ENCODE data around the gene FRMD4A. TPM values are rescaled to one million over a fixed set of nuclear protein-coding genes. Genes with fewer than 3 reads are reported as not detected.

FRMD4A gene
- total RNA-seq, 4 donors from 2014 or later: 4.4 to 7.1 (median 5.2) TPM

DNA sequence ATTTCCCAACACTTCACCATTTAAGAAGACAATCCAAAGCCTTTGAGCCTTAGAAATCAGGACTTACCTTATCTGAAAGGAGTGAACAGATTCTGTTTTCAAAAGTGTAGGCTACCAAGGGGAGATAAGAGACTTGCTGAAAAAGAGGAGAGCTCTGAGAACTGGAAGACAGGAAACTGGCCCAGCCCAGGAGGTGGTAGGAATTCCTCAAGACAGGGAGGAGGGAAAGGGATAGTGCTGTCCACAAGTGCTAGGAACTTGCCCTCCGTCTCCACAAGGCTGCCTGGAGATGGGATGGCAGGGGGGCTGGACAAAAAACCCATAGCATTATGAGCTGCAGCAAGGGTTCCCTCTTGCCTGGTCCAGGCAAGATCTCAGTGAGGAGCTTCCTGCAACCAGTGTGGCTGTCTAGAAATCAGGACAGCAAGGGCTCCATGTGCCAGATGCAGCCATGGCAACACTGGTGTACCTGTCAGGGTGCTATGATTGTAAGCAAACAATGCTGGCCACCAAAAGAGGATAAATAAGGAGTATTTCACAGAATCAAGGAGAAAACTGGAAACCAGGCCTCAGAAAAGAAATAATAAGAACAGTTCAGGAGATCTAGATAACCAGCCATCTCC lies 22.7 kb upstream of the FRMD4A start:
- Histone ChIP-seq H3K9me3 (no peaks in the 10 kb centered on the region), H3K4me1 (no peaks in the 10 kb centered on the region), H3K4me3 (no peak overlapping the region), H3K27ac (no peak overlapping the region), H3K27me3 (no peaks in the 10 kb centered on the region), H3K36me3 (no peaks in the 10 kb centered on the region)
- TF ChIP-seq, protein P1, sequence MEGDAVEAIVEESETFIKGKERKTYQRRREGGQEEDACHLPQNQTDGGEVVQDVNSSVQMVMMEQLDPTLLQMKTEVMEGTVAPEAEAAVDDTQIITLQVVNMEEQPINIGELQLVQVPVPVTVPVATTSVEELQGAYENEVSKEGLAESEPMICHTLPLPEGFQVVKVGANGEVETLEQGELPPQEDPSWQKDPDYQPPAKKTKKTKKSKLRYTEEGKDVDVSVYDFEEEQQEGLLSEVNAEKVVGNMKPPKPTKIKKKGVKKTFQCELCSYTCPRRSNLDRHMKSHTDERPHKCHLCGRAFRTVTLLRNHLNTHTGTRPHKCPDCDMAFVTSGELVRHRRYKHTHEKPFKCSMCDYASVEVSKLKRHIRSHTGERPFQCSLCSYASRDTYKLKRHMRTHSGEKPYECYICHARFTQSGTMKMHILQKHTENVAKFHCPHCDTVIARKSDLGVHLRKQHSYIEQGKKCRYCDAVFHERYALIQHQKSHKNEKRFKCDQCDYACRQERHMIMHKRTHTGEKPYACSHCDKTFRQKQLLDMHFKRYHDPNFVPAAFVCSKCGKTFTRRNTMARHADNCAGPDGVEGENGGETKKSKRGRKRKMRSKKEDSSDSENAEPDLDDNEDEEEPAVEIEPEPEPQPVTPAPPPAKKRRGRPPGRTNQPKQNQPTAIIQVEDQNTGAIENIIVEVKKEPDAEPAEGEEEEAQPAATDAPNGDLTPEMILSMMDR (IDR thresholded peaks at IDR 0.05 in 4 of 5, conservative IDR thresholded peaks at IDR 0.05 in 1 of 5): no peak
- no peak for TF ChIP-seq POLR2A (IDR thresholded peaks at IDR 0.05)
- in situ Hi-C loops (cut with MboI; ENCODE audit: low sequenced_read_pairs in 4 of 4) (no loop called here), intact Hi-C loops (cut with DNase I; ENCODE audit: low total_unique reads) (no loop called here)
- ATAC-seq: no peak
- DNase-seq: no peak

DNA sequence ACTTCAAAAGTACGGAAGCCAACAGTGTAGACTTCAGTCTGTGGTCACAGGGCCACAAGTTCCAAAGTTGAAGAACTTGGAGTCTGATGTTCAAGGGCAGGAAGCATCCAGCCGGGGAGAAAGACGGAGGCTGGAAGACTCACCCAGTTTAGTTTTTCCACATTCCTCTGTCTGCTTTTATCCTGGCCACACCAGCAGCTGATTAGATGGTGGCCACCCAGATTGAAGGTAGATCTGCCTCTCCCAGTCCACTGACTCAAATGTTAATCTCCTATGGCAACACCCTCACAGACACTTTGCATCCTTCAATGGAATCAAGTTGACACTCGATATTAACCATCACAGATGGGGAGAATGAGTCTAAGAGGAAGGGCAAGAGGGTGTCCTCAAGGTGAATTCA lies 19.3 kb upstream of the FRMD4A start:
- no peak overlapping the region for H3K4me3 ChIP-seq
- no peak overlapping the region for H3K27ac ChIP-seq
- H3K4me1 ChIP-seq: no peaks in the 10 kb centered on the region
- no peaks in the 10 kb centered on the region for H3K27me3 ChIP-seq
- ATAC-seq (no peak), DNase-seq (no peak)
- intact Hi-C loops (cut with DNase I; ENCODE audit: low total_unique reads) (no loop called here), in situ Hi-C loops (cut with MboI; ENCODE audit: low sequenced_read_pairs in 4 of 4) (no loop called here)
- no peaks in the 10 kb centered on the region for H3K9me3 ChIP-seq
- TF ChIP-seq, protein P1 (IDR thresholded peaks at IDR 0.05 in 4 of 5, conservative IDR thresholded peaks at IDR 0.05 in 1 of 5): no peak
- TF ChIP-seq POLR2A (IDR thresholded peaks at IDR 0.05): no peak
- H3K36me3 ChIP-seq: no peaks in the 10 kb centered on the region

DNA sequence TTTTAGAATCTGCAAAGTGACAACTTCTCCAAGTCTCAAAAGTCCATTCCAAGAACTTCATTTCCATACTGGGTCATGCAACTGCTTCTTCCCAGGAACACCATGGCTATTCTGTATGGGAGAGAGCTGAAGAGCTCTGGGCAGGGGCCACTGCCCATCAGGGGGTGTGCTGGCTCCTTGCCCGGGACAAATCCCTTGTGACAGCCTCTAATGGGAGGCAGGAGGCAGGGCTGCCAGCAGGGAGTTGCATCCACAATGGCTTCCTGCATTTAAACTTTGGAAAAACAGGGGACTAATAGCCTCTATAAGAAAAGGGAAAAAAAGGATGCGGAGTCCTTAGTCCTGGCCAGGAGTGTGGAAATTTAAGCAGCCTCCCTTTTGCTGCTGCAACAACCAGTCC lies 18.4 kb upstream of the FRMD4A start:
- DNase-seq (no peak), ATAC-seq (no peak)
- no peaks in the 10 kb centered on the region for H3K4me1 ChIP-seq
- intact Hi-C loops (cut with DNase I; ENCODE audit: low total_unique reads): no loop called here
- H3K4me3 ChIP-seq: no peak overlapping the region
- no peaks in the 10 kb centered on the region for H3K36me3 ChIP-seq
- TF ChIP-seq, protein P1 (IDR thresholded peaks at IDR 0.05 in 4 of 5, conservative IDR thresholded peaks at IDR 0.05 in 1 of 5): no peak
- no peak for TF ChIP-seq POLR2A (IDR thresholded peaks at IDR 0.05)
- in situ Hi-C loops (cut with MboI; ENCODE audit: low sequenced_read_pairs in 4 of 4): no loop called here
- H3K27ac ChIP-seq: no peak overlapping the region
- H3K27me3 ChIP-seq: no peaks in the 10 kb centered on the region
- H3K9me3 ChIP-seq: no peaks in the 10 kb centered on the region

DNA sequence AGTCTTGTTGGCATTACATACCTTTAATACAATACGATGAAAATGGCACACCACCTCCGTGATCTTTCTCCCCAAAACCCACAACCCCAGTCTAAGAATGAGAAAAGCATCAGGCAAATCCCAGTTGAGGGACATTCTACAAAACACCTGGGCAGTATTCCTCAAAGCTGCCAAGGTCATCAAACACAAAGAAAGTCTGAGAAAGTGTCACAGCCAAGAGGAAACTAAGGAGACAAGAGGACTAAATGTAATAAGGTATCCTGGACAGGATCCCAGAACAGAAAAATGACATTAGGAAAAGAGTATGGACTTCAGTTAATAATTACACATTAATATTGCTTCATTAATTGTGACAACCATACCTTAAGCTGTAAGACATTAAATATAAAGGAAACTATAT lies 14.5 kb upstream of the FRMD4A start:
- TF ChIP-seq, protein P1 (IDR thresholded peaks at IDR 0.05 in 4 of 5, conservative IDR thresholded peaks at IDR 0.05 in 1 of 5): no peak
- no peak for TF ChIP-seq POLR2A (IDR thresholded peaks at IDR 0.05)
- ATAC-seq: no peak
- Histone ChIP-seq H3K9me3 (no peaks in the 10 kb centered on the region), H3K27me3 (no peaks in the 10 kb centered on the region), H3K27ac (no peak overlapping the region), H3K36me3 (no peaks in the 10 kb centered on the region), H3K4me1 (no peaks in the 10 kb centered on the region), H3K4me3 (no peak overlapping the region)
- DNase-seq: no peak
- in situ Hi-C loops (cut with MboI; ENCODE audit: low sequenced_read_pairs in 4 of 4): no loop called here
- intact Hi-C loops (cut with DNase I; ENCODE audit: low total_unique reads): no loop called here
